Activated gamma-delta T cell treated with anti-CD3 and anti-CD28 coated beads, Interleukin-2, amount 50 U/mL, for 16 hours (primary cell): ENCODE measurements around the gene PIGL.
"Not testable (repeated sequence)": the region's sequence is repeated elsewhere in the genome, so short reads cannot be mapped to it uniquely, and the experiment has no call there.

Source experiments
- DNase-seq: peaks from one replicate; pipeline ENCODE4 v3.0.0-alpha.2; 2020; ENCODE audit warnings: low read depth

The PIGL gene

GRCh38 chr17:16217002-16217635 lies at the start of gene PIGL:
Gene PIGL, plus strand, starts transcription at chr17:16217210. Its CDS starts 17 bp downstream, at chr17:16217227.
- peak; percentile 78 for DNase-seq

GRCh38 chr17:16171613-16172012 lies 45.4 kb upstream of the PIGL start:
- DNase-seq: no peak

- DNase-seq: no peak
Observed at GRCh38 chr17:16178836-16179235, 38.2 kb upstream of the PIGL start.

- DNase-seq: no peak
Observed at GRCh38 chr17:16181581-16181980, 35.4 kb upstream of the PIGL start.

DNA sequence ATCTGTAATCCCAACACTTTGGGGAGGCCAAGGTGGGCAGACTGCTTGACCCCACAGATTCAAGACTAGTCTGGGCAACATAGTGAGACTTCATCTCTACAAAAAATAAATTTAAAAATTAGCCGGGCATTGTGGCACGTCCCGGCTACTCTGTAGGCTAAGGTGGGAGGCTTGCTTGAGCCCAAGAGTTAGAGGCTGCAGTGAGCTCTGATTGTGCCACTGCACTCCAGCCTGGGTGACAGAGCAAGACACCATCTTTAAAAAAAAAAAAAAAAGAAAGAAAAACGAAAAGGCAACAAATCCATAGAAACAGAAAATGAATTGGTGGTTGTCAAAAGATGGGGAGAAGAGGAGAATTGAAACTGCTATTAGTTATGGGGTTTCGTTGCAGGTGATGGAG lies 29.4 kb upstream of the PIGL start:
- no peak for DNase-seq

DNA sequence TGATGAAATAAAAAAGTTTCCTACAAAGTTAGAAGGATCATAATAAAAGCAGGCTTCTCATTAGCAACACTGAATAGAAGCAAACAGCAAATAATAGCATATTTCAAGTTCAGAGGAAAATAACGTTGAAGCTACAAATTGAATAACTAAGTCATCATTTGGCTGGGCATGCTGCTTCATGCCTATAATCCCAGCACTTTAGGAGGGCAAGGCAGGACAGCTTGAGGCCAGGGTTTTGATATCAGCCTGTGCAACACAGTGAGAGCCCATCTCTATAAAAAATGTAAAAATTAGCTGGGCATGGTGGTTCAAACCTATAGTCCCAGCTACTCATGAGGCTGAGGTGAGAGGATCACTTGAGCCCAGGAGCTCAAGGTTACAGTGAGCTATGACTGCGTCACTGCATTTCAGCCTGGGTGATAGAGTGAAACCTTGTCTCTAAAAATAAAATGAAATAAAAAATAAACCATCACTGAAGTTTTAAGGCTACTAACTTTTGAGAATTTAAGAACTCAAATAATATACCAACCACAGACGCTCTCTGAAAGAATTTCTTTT lies 27.1 kb upstream of the PIGL start:
- no peak for DNase-seq

DNA sequence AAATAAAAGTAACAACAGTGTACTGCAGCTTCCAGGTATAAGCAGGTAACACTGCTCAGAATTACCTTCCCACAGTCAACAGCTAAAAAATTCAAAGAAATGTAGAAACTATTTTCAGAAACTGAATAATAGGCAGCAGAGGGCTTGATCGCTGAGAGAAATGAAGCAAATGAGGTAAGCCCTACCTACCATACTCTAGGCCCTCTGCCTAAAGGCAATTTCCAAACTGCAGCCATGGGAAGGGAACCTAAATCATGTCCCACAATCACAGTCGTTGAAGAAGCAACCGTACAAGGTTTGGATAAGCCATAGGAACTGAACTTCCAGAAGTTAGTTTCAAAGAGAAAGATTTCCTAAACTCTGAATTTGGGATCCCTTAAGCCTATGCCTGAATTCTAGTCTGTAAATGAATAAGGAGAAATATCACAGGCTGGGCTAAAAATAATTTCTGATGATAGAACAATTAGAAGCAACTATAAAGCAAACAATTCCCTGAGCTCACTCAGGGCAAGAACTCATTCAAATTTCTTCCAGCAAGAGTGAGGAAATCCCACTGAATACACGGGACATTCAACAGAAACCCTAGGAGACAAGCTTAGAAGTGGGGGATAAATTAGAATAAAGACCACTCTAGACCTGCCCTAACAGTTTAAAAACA lies 26.2 kb upstream of the PIGL start:
- DNase-seq: no peak

GRCh38 chr17:16191604-16192003 lies 25.4 kb upstream of the PIGL start:
- no peak for DNase-seq

DNA sequence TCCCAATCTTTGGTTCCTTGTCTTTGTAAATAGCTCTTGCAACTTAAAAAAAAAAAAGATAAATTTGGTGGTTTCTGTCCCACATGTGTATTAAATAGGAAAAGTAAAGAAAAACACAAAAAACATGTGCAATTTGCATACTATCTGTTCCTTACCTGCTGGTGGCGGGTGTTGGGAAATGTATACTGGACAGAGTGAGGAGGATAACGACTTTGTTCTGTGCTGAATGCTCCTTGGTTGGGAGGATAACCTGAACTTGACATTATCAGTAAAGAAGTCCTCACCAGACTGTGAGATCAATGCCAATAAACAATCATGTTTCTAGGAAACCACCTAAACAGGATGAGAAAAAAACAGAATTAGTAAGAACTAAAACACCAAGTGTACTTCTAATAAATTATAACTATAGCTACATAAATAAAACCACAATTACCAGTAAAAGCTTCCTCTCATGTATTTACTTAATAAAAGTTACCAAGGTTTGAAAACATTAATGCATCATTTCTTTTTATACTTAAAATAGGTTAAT lies 22.6 kb upstream of the PIGL start:
- not testable (repeated sequence) for DNase-seq

GRCh38 chr17:16197276-16197675 lies 19.7 kb upstream of the PIGL start:
- DNase-seq: no peak

GRCh38 chr17:16199093-16199492 lies 17.9 kb upstream of the PIGL start:
- no peak for DNase-seq

DNA sequence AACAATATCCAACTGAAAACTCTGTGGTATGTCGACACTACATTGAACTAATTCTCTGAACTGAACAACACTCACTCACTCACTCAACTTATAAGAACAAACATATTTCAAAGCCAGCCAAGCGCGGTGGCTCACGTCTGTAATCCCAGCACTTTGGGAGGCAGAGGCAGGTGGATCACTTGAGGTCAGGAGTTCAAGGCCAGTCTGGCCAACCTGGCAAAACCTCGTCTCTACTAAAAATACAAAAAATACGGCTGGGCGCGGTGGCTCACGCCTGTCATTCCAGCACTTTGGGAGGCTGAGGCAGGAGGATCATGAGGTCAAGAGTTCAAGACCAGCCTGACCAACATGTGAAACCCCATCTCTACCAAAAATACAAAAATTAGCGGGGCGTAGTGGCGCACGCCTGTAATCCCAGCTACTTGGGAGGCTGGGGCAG lies 15.3 kb upstream of the PIGL start:
- DNase-seq: not testable (repeated sequence)

- not testable (repeated sequence) for DNase-seq
Observed at GRCh38 chr17:16202554-16203500, 14.2 kb upstream of the PIGL start.

DNA sequence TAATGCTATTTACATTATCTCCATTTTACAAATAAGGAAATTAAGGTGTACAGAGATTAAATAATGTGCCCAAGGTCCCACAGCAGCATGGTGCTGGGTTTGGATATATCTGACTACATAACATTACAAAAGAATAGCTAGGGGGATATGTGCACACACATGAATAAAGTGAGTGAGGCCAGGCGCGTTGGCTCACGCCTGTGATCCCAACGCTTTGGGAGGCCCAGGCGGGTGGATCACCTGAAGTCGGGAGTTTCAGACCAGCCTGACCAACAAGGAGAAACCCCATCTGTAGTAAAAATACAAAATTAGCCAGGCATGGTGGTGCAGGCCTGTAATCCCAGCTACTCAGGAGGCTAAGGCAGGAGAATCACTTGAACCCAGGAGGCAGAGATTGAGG lies 12.2 kb upstream of the PIGL start:
- not testable (repeated sequence) for DNase-seq

DNA sequence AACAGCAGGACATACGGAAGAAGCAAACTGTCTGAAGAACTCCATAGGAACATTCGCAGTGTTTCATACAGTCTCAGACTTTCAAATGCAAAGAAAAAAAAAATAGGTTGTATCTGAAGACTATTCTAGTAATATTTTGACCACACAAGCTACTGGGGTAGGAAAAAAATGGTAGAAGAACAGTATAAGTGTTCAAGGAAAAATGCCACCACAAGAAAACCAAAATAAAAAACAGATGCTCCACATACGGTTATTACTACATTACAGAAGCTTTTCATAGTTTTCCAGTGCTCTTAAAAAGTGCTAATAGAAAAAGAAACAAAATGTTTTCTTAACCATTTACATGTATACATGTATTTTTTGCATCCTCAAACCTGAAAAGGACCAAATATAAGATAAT lies 5.4 kb upstream of the PIGL start:
- no peak for DNase-seq

DNA sequence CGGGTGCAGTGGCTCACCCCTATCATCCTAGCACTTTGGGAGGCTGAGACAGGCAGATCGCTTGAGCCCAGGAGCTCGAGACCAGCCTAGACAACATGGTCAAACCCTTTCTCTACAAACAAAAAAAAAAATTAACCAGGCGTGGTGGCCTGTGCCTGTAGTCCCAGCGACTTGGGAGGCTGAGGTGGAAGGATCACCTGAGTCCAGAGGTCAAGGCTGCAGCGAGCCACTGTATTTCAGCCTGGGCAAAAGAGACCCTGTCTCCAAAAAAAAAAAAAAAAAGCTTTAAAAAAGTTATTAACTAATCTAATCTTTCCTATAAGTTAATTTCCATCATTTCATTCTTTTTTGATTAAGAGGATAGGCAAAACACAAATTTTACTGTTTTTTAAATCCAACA lies 4.2 kb upstream of the PIGL start:
- no peak for DNase-seq

GRCh38 chr17:16214190-16215001 lies 2.6 kb upstream of the PIGL start:
- no peak for DNase-seq

- peak; percentile 23 for DNase-seq
Observed at GRCh38 chr17:16215002-16215272, 2.1 kb upstream of the PIGL start.

GRCh38 chr17:16215273-16215964 lies 1.6 kb upstream of the PIGL start, which contains the start of gene NCOR1:
Gene NCOR1, minus strand, starts transcription at chr17:16215534. Its CDS starts 20,965 bp downstream, at chr17:16194569.
- DNase-seq: peak; percentile 76

DNA sequence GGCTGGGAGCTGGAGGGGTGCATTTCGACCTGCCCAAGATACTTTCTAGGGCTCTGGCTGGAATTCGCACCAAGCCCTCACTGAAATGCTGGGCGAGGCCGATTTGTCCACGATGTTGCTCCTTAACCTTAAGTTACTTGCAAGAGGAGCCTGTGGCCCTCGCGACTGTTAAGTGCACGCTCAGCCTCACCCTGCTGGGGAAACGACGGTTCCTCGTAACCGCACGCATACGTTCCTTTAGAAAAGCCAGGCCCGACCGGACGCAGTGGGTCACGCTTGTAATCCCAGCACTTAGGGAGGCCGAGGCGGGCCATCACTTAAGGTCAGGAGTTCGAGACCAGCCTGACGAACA lies 1.1 kb upstream of the PIGL start:
- DNase-seq: no peak
